ENCODE results near the gene GRID2IP. TPM values are rescaled to one million over a fixed set of nuclear protein-coding genes. Genes with fewer than 3 reads are reported as not detected.

Gene GRID2IP
- total RNA-seq, 4 donors from 2014 or later: 0.13 TPM; not detected in 3

DNA sequence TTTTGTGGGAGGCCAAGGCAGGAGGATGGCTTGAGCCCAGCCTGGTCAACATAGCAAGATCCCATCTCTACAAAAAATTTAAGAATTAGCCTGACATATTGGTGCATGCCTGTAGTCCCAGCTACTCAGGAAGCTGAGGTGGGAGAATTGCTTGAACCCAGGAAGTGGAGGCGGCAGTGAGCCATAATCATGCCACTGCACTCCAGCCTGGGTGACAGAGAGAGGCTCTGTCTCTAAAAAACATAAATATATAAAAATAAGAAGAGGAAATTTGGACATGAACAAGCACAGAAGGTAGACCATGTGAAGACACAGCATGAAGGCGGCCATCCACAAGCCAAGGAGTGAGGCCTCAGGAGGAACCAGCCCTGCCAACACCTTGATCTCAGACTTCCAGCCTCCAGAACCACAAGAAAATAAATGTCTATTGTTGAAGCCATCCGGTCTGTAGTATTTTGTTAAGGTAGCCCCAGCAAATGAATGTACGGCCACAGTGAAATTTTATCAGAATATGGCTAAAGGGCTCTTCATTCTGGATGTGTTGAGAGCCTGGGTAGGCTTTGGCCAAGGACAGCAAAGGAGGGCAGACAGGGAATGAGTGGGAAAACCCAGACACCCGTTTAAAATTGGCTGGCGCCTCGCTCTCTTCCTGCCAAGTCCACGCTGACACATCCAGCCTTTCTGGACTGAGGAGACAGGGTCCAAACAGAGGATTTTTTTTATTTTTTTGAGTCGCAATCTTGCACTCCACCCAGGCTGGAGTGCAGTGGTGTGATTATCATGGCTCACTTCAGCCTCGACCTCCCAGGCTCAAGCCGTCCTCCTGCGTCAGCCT is 12.9 kb upstream of the GRID2IP start:
- no peak for TF ChIP-seq POLR2A (IDR thresholded peaks at IDR 0.05)
- TF ChIP-seq, protein P1, sequence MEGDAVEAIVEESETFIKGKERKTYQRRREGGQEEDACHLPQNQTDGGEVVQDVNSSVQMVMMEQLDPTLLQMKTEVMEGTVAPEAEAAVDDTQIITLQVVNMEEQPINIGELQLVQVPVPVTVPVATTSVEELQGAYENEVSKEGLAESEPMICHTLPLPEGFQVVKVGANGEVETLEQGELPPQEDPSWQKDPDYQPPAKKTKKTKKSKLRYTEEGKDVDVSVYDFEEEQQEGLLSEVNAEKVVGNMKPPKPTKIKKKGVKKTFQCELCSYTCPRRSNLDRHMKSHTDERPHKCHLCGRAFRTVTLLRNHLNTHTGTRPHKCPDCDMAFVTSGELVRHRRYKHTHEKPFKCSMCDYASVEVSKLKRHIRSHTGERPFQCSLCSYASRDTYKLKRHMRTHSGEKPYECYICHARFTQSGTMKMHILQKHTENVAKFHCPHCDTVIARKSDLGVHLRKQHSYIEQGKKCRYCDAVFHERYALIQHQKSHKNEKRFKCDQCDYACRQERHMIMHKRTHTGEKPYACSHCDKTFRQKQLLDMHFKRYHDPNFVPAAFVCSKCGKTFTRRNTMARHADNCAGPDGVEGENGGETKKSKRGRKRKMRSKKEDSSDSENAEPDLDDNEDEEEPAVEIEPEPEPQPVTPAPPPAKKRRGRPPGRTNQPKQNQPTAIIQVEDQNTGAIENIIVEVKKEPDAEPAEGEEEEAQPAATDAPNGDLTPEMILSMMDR (IDR thresholded peaks at IDR 0.05 in 4 of 5, conservative IDR thresholded peaks at IDR 0.05 in 1 of 5): no peak
- ATAC-seq (no peak), DNase-seq (no peak)
- intact Hi-C loops (cut with DNase I; ENCODE audit: low total_unique reads): no loop called here
- Histone ChIP-seq H3K9me3 (no peaks in the 10 kb centered on the region), H3K4me1 (no peaks in the 10 kb centered on the region), H3K36me3 (no peaks in the 10 kb centered on the region), H3K27ac (no peak overlapping the region), H3K4me3 (no peak overlapping the region), H3K27me3 (no peaks in the 10 kb centered on the region)
- in situ Hi-C loops (cut with MboI; ENCODE audit: low sequenced_read_pairs in 4 of 4): no loop called here

DNA sequence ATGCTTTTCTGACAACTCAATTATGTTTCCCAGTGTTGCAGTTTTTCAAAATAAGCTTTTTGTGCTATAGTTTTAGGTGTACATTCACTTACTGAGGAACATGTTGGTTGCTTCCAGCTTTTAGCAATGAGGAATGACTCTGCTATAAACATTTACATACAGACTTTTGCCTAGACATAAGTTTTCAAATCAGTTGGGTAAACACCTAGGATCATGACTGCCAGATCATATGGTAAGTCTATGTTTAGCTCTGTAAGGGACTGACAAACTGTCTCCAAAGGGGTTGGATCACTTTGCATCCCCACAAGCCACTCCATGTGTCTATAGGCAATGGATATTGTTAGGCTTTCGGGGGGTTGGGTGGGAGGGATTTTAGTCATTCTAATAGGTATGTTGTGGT is 10.8 kb upstream of the GRID2IP start:
- TF ChIP-seq POLR2A (IDR thresholded peaks at IDR 0.05): no peak
- TF ChIP-seq, protein P1 (IDR thresholded peaks at IDR 0.05 in 4 of 5, conservative IDR thresholded peaks at IDR 0.05 in 1 of 5): no peak
- ATAC-seq: no peak
- intact Hi-C loops (cut with DNase I; ENCODE audit: low total_unique reads): no loop called here
- no peak overlapping the region for H3K4me3 ChIP-seq
- no peaks in the 10 kb centered on the region for H3K4me1 ChIP-seq
- no peaks in the 10 kb centered on the region for H3K9me3 ChIP-seq
- in situ Hi-C loops (cut with MboI; ENCODE audit: low sequenced_read_pairs in 4 of 4): no loop called here
- H3K27ac ChIP-seq: no peak overlapping the region
- H3K36me3 ChIP-seq: no peaks in the 10 kb centered on the region
- H3K27me3 ChIP-seq: no peaks in the 10 kb centered on the region
- no peak for DNase-seq

- Histone ChIP-seq H3K4me1 (no peaks in the 10 kb centered on the region), H3K36me3 (no peaks in the 10 kb centered on the region), H3K9me3 (no peaks in the 10 kb centered on the region), H3K4me3 (no peak overlapping the region), H3K27ac (no peak overlapping the region), H3K27me3 (no peaks in the 10 kb centered on the region)
- intact Hi-C loops (cut with DNase I; ENCODE audit: low total_unique reads) (no loop called here), in situ Hi-C loops (cut with MboI; ENCODE audit: low sequenced_read_pairs in 4 of 4) (no loop called here)
- DNase-seq (no peak), ATAC-seq (no peak)
- no peak for TF ChIP-seq POLR2A (IDR thresholded peaks at IDR 0.05)
- TF ChIP-seq, protein P1 (IDR thresholded peaks at IDR 0.05 in 4 of 5, conservative IDR thresholded peaks at IDR 0.05 in 1 of 5): no peak
Measured at GRCh38 chr7:6559896-6560295, 8.6 kb upstream of the GRID2IP start.

DNA sequence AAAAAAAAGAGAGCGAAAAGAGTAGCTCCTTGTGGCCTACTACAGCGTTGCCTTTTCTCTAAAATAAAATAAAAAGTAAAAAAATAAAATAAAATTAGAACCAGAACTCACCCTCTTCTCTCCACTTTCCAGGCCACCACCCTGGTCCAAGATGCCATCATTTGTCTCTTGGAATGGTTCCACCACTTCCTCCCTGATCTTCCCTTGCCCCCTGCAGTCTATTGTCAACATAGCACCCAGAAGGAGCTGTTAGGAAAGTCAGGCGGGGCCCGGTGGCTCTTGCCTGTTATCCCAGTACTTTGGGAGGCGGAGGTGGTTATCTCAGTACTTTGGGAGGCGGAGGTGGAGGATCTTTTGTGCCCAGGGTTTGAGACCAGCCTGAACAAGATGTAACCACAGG is 7.6 kb upstream of the GRID2IP start:
- Histone ChIP-seq H3K9me3 (no peaks in the 10 kb centered on the region), H3K27me3 (no peaks in the 10 kb centered on the region), H3K36me3 (no peaks in the 10 kb centered on the region), H3K4me1 (no peaks in the 10 kb centered on the region), H3K4me3 (no peak overlapping the region), H3K27ac (no peak overlapping the region)
- TF ChIP-seq POLR2A (IDR thresholded peaks at IDR 0.05): no peak
- ATAC-seq (no peak), DNase-seq (no peak)
- in situ Hi-C loops (cut with MboI; ENCODE audit: low sequenced_read_pairs in 4 of 4) (no loop called here), intact Hi-C loops (cut with DNase I; ENCODE audit: low total_unique reads) (no loop called here)

- no peaks in the 10 kb centered on the region for H3K27me3 ChIP-seq
- TF ChIP-seq, protein P1 (IDR thresholded peaks at IDR 0.05 in 4 of 5, conservative IDR thresholded peaks at IDR 0.05 in 1 of 5): no peak
- no peak for TF ChIP-seq POLR2A (IDR thresholded peaks at IDR 0.05)
- intact Hi-C loops (cut with DNase I; ENCODE audit: low total_unique reads) (no loop called here), in situ Hi-C loops (cut with MboI; ENCODE audit: low sequenced_read_pairs in 4 of 4) (no loop called here)
- ATAC-seq (no peak), DNase-seq (no peak)
- no peak overlapping the region for H3K4me3 ChIP-seq
- no peaks in the 10 kb centered on the region for H3K9me3 ChIP-seq
- H3K36me3 ChIP-seq: no peaks in the 10 kb centered on the region
- no peaks in the 10 kb centered on the region for H3K4me1 ChIP-seq
- H3K27ac ChIP-seq: no peak overlapping the region
Measured at GRCh38 chr7:6556196-6556595, 4.9 kb upstream of the GRID2IP start.
